ENCODE data around the gene CPA2. TPM values are rescaled to one million over a fixed set of nuclear protein-coding genes. Genes with fewer than 3 reads are reported as not detected.
"Not testable (repeated sequence)": the region's sequence is repeated elsewhere in the genome, so short reads cannot be mapped to it uniquely, and the experiment has no call there.

CPA2 gene
- total RNA-seq: 0.44 TPM
- 1 to 10 TPM in 1 of 8 donors, under 1 TPM in 7; 0.39 to 4.5 (median 0.54) TPM for polyA plus RNA-seq (ENCODE audit: insufficient read depth in 1 of 8, insufficient read length in 8 of 8, low replicate concordance in 1 of 8)
- long read RNA-seq, donor 1: 0 reads
- long read RNA-seq, donor 2: 0 reads
- long read RNA-seq, donor 3: 0 reads
- long read RNA-seq, donor 4: 0 reads
- long read RNA-seq, donor 5: 0 reads
- long read RNA-seq, donor 6: 0 reads
- long read RNA-seq, donor 7: 0 reads
- long read RNA-seq, donor 8: 0 reads
- long read RNA-seq, donor 9: 0 reads
- long read RNA-seq, donor 10: 0 reads
- long read RNA-seq, donor 11: 0 reads

DNA sequence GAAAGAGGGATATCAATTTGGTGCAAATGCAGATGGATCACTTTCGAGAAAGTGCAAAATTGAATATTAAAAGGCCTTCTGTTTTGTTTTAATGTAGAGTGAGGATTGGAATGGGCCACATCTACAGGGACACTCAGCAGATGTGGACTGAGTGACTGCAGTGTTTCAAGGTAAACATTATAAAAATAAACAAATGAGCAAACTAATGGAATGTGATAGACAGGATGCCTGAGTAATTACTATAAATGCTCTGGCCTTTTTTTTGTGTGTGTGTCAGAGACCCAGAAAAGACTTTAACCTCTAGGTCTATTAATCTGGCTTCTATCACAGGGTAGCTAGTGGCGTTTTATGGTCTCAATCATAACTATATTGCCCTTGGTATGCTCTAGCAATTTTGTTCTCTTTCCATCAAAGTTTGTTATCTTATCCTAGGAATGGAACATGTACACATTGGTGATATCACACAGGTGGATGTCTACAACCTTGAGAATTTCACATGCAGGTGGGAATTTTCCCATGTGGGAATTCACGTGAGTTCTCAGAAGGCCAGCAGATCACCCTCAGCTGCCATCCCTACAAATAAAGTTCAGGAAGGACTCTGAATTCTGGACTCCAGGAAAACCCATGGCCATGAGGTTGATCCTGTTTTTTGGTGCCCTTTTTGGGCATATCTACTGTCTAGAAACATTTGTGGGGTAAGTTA, at the start of gene CPA2:
TSS of gene CPA2 (plus strand) at position 606 of the 703 bp plus-strand sequence. CDS start at position 625, 19 bp downstream.
- Histone ChIP-seq H3K27me3 (ENCODE audit: control insufficient read depth, insufficient read depth, low read length) (no peaks in the 10 kb centered on the region), H3K4me1 (ENCODE audit: control insufficient read depth, insufficient read depth, low read length) (peaks cover 7% of the 10 kb centered on the region), H3K9me3 (replicated peaks; ENCODE audit: control insufficient read depth, low read depth, low read length) (peaks cover 2% of the 10 kb centered on the region), H3K27ac (ENCODE audit: low read length) (no peak within 1 kb of the TSS), H3K36me3 (ENCODE audit: control insufficient read depth, insufficient read depth, low read length) (no peaks in the 10 kb centered on the region), H3K4me3 (ENCODE audit: low read length) (no peak within 1 kb of the TSS)
- no peak for DNase-seq
- 100% methylated on average over 1 of the region's 3 CpGs for WGBS (ENCODE audit: insufficient coverage)

DNA sequence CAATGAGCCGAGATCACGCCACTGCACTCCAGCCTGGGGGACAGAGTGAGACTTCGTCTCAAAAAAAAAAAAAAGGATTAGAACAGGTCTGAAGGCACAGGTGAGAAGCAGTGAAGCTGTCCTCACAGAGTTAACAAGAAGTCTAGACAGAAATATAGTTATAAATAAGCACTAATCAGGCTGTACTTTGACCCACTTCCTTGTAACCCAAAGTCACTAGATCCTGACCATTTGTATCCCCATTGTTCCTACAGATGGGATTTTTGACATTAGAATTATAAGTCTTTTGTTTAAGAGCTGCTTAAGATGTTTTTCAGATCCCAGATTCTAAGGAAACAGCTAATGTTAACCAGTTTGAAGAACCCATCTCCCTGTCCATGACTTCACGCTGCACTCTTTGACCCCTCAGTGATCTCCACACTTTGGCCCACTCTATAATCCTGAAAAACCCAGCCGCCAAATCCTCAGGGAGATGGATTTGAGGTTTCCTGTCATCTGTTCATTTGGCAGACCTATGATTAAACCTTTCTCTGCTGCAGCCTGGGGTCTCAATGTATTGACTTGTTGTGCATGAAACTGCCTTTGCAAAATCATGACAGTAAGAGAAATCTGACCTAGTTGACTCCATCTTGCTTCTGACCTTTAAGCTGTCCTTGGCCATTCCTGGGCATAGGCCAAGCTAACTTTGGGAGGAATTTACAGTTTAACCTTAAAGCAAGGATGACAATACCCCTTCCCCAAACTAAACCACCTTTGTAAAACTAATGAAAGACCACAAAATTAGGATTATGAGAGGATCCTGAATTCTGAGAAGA, 47.6 kb upstream of the CPA2 start:
- no peaks in the 10 kb centered on the region for H3K27me3 ChIP-seq (ENCODE audit: control insufficient read depth, insufficient read depth, low read length)
- no peak overlapping the region for H3K27ac ChIP-seq (ENCODE audit: low read length)
- H3K4me1 ChIP-seq (ENCODE audit: control insufficient read depth, insufficient read depth, low read length): no peaks in the 10 kb centered on the region
- H3K4me3 ChIP-seq (ENCODE audit: low read length): no peak overlapping the region
- H3K36me3 ChIP-seq (ENCODE audit: control insufficient read depth, insufficient read depth, low read length): no peaks in the 10 kb centered on the region
- no peaks in the 10 kb centered on the region for H3K9me3 ChIP-seq (replicated peaks; ENCODE audit: control insufficient read depth, low read depth, low read length)
- no peak for DNase-seq
- WGBS (ENCODE audit: insufficient coverage): 86% methylated on average over 2 of the region's 5 CpGs

GRCh38 chr7:130219871-130220270, 46.8 kb upstream of the CPA2 start:
- no peak overlapping the region for H3K27ac ChIP-seq (ENCODE audit: low read length)
- 96% methylated on average over 6 of the region's 9 CpGs for WGBS (ENCODE audit: insufficient coverage)

GRCh38 chr7:130221746-130222145, 44.9 kb upstream of the CPA2 start:
- H3K4me3 ChIP-seq (ENCODE audit: low read length): no peak overlapping the region
- no peak overlapping the region for H3K27ac ChIP-seq (ENCODE audit: low read length)
- DNase-seq: no peak
- no peaks in the 10 kb centered on the region for H3K36me3 ChIP-seq (ENCODE audit: control insufficient read depth, insufficient read depth, low read length)
- 100% methylated on average over 2 of the region's 4 CpGs for WGBS (ENCODE audit: insufficient coverage)
- H3K27me3 ChIP-seq (ENCODE audit: control insufficient read depth, insufficient read depth, low read length): no peaks in the 10 kb centered on the region
- no peaks in the 10 kb centered on the region for H3K4me1 ChIP-seq (ENCODE audit: control insufficient read depth, insufficient read depth, low read length)
- no peaks in the 10 kb centered on the region for H3K9me3 ChIP-seq (replicated peaks; ENCODE audit: control insufficient read depth, low read depth, low read length)

More at GRCh38 chr7:130219871-130220270, 46.8 kb upstream of the CPA2 start:
- Histone ChIP-seq H3K4me1 (ENCODE audit: control insufficient read depth, insufficient read depth, low read length) (no peaks in the 10 kb centered on the region), H3K9me3 (replicated peaks; ENCODE audit: control insufficient read depth, low read depth, low read length) (no peaks in the 10 kb centered on the region), H3K4me3 (ENCODE audit: low read length) (no peak overlapping the region), H3K36me3 (ENCODE audit: control insufficient read depth, insufficient read depth, low read length) (no peaks in the 10 kb centered on the region), H3K27me3 (ENCODE audit: control insufficient read depth, insufficient read depth, low read length) (no peaks in the 10 kb centered on the region)
- no peak for DNase-seq

DNA sequence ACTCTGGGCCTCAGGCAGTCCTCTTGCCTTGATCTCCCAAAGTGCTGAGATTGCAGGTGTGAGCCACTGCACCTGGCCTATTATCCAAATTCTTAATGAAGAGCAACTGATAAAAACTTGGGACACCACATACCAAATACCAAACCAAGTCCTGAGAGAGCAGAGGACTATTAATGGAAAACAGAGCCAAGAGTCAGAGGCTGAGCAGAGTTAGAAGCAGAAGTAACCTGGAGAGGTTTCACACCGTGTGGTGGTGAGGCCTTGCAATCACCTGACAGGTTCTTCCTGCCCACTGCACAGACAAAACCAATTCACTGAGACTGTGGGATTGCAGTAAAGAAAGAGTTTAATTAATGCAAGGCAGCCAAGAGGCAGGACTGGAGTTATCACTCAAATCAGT, 43.0 kb upstream of the CPA2 start:
- WGBS (ENCODE audit: insufficient coverage): 80% methylated on average over 1 of the region's 1 CpG
- Histone ChIP-seq H3K9me3 (replicated peaks; ENCODE audit: control insufficient read depth, low read depth, low read length) (no peaks in the 10 kb centered on the region), H3K4me1 (ENCODE audit: control insufficient read depth, insufficient read depth, low read length) (no peaks in the 10 kb centered on the region), H3K27ac (ENCODE audit: low read length) (no peak overlapping the region), H3K36me3 (ENCODE audit: control insufficient read depth, insufficient read depth, low read length) (no peaks in the 10 kb centered on the region), H3K4me3 (ENCODE audit: low read length) (no peak overlapping the region), H3K27me3 (ENCODE audit: control insufficient read depth, insufficient read depth, low read length) (no peaks in the 10 kb centered on the region)
- no peak for DNase-seq

DNA sequence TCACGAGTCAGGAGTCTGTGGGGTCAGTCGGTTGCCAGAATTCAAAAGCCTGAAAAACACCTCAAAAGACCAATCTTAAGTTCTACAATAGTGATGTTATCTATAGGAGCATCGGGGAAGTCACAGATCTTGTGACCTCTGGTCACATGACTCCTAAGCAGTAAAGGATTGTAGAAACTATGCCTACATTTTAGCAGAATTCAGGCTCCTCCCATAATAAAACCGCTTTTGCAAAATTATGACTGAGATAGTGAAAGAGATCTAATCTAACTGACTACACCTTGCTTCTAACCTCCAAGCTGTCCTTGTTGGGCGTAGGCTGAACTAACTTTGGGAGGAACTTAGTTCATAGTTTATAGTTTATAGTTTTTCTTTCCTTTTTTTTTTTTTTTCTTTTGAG, 42.5 kb upstream of the CPA2 start:
- no CpG with 5 or more reads among the region's 5 CpGs for WGBS (ENCODE audit: insufficient coverage)

GRCh38 chr7:130224923-130225322, 41.7 kb upstream of the CPA2 start:
- H3K27me3 ChIP-seq (ENCODE audit: control insufficient read depth, insufficient read depth, low read length); H3K4me3 ChIP-seq (ENCODE audit: low read length); H3K9me3 ChIP-seq (replicated peaks; ENCODE audit: control insufficient read depth, low read depth, low read length); H3K36me3 ChIP-seq (ENCODE audit: control insufficient read depth, insufficient read depth, low read length); DNase-seq; H3K4me1 ChIP-seq (ENCODE audit: control insufficient read depth, insufficient read depth, low read length); H3K27ac ChIP-seq (ENCODE audit: low read length): not testable (repeated sequence)
- WGBS (ENCODE audit: insufficient coverage): 57% methylated on average over 3 of the region's 3 CpGs

More for the DNA sequence above, 42.5 kb upstream of the CPA2 start:
- Histone ChIP-seq H3K4me3 (ENCODE audit: low read length) (no peak overlapping the region), H3K9me3 (replicated peaks; ENCODE audit: control insufficient read depth, low read depth, low read length) (no peaks in the 10 kb centered on the region), H3K36me3 (ENCODE audit: control insufficient read depth, insufficient read depth, low read length) (no peaks in the 10 kb centered on the region), H3K27ac (ENCODE audit: low read length) (no peak overlapping the region), H3K27me3 (ENCODE audit: control insufficient read depth, insufficient read depth, low read length) (no peaks in the 10 kb centered on the region), H3K4me1 (ENCODE audit: control insufficient read depth, insufficient read depth, low read length) (no peaks in the 10 kb centered on the region)
- no peak for DNase-seq

- H3K27ac ChIP-seq (ENCODE audit: low read length): no peak overlapping the region
- no peaks in the 10 kb centered on the region for H3K27me3 ChIP-seq (ENCODE audit: control insufficient read depth, insufficient read depth, low read length)
- WGBS (ENCODE audit: insufficient coverage): no CpG with 5 or more reads among the region's 1 CpG
- no peaks in the 10 kb centered on the region for H3K9me3 ChIP-seq (replicated peaks; ENCODE audit: control insufficient read depth, low read depth, low read length)
- H3K4me1 ChIP-seq (ENCODE audit: control insufficient read depth, insufficient read depth, low read length): no peaks in the 10 kb centered on the region
- no peak overlapping the region for H3K4me3 ChIP-seq (ENCODE audit: low read length)
- no peaks in the 10 kb centered on the region for H3K36me3 ChIP-seq (ENCODE audit: control insufficient read depth, insufficient read depth, low read length)
- no peak for DNase-seq
Observed at GRCh38 chr7:130226333-130226732, 40.3 kb upstream of the CPA2 start.

DNA sequence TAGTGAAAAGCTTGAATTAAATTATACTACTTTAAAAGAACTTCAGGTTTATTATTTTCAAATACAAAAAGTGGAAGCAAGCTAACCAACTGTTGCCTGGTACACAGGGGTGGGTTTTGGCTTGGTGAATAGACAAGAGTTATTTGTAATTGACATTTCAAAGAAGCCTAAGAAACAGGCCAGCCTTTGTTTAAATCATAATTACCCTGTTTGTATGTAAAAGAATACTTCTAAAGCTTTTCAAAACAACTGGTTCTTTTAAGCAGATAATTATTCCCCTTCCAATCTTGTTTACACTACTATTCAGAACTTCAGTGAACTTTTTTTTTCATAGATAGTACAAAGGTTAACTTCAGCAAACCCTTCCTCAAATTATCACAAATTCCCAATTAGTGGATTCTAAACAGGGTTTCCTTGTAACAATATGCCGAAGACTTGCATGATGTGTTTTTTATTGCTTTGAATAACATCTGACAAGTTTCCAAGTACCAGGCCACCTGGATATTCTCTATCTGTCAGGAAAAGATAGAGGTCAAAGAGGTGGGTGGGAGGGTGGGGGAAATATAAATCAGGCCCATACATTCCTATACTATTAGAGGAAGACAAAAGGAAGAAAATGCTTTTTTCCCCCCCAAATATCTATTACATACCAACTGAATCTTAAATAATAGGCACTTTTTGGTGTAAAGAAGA, 38.6 kb upstream of the CPA2 start:
- Histone ChIP-seq H3K27me3 (ENCODE audit: control insufficient read depth, insufficient read depth, low read length) (no peaks in the 10 kb centered on the region), H3K9me3 (replicated peaks; ENCODE audit: control insufficient read depth, low read depth, low read length) (no peaks in the 10 kb centered on the region), H3K27ac (ENCODE audit: low read length) (no peak overlapping the region), H3K4me1 (ENCODE audit: control insufficient read depth, insufficient read depth, low read length) (no peaks in the 10 kb centered on the region), H3K36me3 (ENCODE audit: control insufficient read depth, insufficient read depth, low read length) (no peaks in the 10 kb centered on the region), H3K4me3 (ENCODE audit: low read length) (no peak overlapping the region)
- DNase-seq: no peak
- WGBS (ENCODE audit: insufficient coverage): no CpG with 5 or more reads among the region's 1 CpG

Measured in muscle of leg (tissue), 16 donors.